ENCODE data around the gene NRL. TPM values are rescaled to one million over a fixed set of nuclear protein-coding genes. Genes with fewer than 3 reads are reported as not detected.

Gene NRL
- total and polyA plus RNA-seq, 9 of the 15 experiments (the other 6 are each of a cell fraction or from before 2014, with no cell fraction given) = 0.07 to 2.7 (median 1.4) TPM; not detected in 1

DNA sequence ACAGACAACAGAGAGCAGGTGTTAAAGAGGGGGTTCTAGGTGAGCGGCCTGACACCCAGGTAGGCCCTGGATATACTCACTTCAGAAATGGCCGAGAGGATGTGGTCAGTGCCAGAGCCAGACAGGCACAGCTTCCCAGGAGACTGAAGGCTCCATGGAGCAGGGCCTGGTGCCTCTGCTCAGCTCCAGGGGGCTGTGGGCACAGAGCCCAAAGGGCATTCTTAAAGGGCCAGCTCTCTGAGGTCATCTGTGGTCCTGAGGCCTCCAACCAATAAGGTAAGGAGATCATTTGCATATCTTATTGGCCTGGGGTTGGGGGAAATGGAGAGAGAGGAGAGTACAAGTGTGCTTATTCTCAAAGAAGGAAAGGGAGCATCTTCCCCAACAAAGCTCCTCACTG lies 30.3 kb downstream of the NRL start:
- Histone ChIP-seq H3K9me1 (ENCODE audit: control insufficient read depth, insufficient read depth, low read length) (no peaks in the 10 kb centered on the region), H3K27me3 (ENCODE audit: control insufficient read depth in 2 of 2, insufficient read depth in 2 of 2, low read length in 2 of 2) (no peaks in the 10 kb centered on the region), H3K9me3 (replicated peaks; ENCODE audit: control insufficient read depth, insufficient read depth, low read depth, low read length) (no peaks in the 10 kb centered on the region), H3K9ac (ENCODE audit: insufficient read depth in 1 of 2, low read depth in 2 of 2, low read length in 2 of 2) (no peak overlapping the region), H3K27ac (ENCODE audit: extremely low read depth, low read depth, low read length) (no peak overlapping the region), H3K4me2 (ENCODE audit: insufficient read depth, low read length) (no peak overlapping the region), H2AFZ (ENCODE audit: low read depth, low read length) (no peak overlapping the region), H3K4me1 (replicated peaks in 1 of 2; ENCODE audit: control insufficient read depth in 2 of 2, insufficient read depth in 2 of 2, low read length in 2 of 2) (peaks cover 18 to 28% of the 10 kb centered on the region in 2 experiments), H3K79me2 (ENCODE audit: control insufficient read depth, insufficient read depth, low read length) (no peaks in the 10 kb centered on the region), H4K20me1 (replicated peaks; ENCODE audit: control insufficient read depth, insufficient read depth, low read length) (no peaks in the 10 kb centered on the region), H3K4me3 (no peak overlapping the region), H3K36me3 (ENCODE audit: control insufficient read depth, insufficient read depth, low read length) (no peaks in the 10 kb centered on the region)
- BruUV-seq (replicated peaks) = no TSS peak
- in situ Hi-C loops (cut with MboI) (no loop called here), intact Hi-C loops (cut with micrococcal nuclease) (no loop called here)
- ChIA-PET CTCF (ENCODE audit: low intra/inter-chr PET ratio) (interaction anchor here (0.6 kb wide), 1 partner anchor 301 kb away, joined by 4 read pairs; no protein-coding TSS in a partner anchor), POLR2A (interaction anchor here (0.5 to 1.0 kb wide), 2 partner anchors 10 to 20 kb away, joined by 3 read pairs; no protein-coding TSS in a partner anchor)
- FAIRE-seq = no peak
- peak in 1 of 4 experiments; percentile 13 for DNase-seq (ENCODE audit: extremely low read depth in 1 of 4, low spot score in 3 of 4)
- 0 out of 2 replicates have a peak, but pooled peaks have one; percentile 7 for TF ChIP-seq NFIC (IDR thresholded peaks at IDR 0.05)
- TF ChIP-seq, protein P1, sequence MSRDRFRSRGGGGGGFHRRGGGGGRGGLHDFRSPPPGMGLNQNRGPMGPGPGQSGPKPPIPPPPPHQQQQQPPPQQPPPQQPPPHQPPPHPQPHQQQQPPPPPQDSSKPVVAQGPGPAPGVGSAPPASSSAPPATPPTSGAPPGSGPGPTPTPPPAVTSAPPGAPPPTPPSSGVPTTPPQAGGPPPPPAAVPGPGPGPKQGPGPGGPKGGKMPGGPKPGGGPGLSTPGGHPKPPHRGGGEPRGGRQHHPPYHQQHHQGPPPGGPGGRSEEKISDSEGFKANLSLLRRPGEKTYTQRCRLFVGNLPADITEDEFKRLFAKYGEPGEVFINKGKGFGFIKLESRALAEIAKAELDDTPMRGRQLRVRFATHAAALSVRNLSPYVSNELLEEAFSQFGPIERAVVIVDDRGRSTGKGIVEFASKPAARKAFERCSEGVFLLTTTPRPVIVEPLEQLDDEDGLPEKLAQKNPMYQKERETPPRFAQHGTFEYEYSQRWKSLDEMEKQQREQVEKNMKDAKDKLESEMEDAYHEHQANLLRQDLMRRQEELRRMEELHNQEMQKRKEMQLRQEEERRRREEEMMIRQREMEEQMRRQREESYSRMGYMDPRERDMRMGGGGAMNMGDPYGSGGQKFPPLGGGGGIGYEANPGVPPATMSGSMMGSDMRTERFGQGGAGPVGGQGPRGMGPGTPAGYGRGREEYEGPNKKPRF (IDR thresholded peaks at IDR 0.05; ENCODE audit: low read depth, low read length) = no peak
- WGBS (ENCODE audit: insufficient coverage, low coverage, missing lambda C conversion rate) = 91% methylated on average over 2 of the region's 2 CpGs
- ATAC-seq = no peak

DNA sequence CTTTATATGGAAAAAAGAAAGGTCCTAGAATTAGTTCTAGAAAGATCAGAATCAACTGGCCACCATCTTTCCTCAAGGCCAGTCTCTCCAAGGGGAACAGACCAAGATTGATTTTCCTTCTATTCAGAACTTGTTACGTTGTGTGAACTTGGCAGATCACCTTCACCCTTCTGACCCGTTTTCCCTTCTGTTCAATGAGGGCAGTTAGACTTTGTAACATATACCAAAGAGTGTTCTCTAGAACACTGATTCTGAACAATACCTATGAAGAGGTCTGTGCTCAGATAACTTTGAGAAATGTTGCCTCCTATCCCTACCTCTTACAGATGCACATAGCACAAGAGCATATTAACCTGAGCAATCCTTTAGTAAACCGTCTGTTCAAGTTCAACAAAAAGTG lies 31.3 kb downstream of the NRL start:
- in situ Hi-C loops (cut with MboI) = no loop called here
- TF ChIP-seq MTA2 (IDR thresholded peaks at IDR 0.05; ENCODE audit: low read depth) (no peak), ZNF79 (CRISPR knock-in tag; IDR thresholded peaks at IDR 0.05; ENCODE audit: low read depth) (no peak), TARDBP (IDR thresholded peaks at IDR 0.05) (no peak), PHF21A (IDR thresholded peaks at IDR 0.05; ENCODE audit: borderline replicate concordance, low read depth) (no peak), GATAD2A (IDR thresholded peaks at IDR 0.05) (no peak), SAFB2 (IDR thresholded peaks at IDR 0.05; ENCODE audit: borderline replicate concordance, low read depth, low read length, severe bottlenecking) (no peak), HNRNPL (IDR thresholded peaks at IDR 0.05; ENCODE audit: low read depth, low read length) (no peak)
- TF ChIP-seq, protein P2, sequence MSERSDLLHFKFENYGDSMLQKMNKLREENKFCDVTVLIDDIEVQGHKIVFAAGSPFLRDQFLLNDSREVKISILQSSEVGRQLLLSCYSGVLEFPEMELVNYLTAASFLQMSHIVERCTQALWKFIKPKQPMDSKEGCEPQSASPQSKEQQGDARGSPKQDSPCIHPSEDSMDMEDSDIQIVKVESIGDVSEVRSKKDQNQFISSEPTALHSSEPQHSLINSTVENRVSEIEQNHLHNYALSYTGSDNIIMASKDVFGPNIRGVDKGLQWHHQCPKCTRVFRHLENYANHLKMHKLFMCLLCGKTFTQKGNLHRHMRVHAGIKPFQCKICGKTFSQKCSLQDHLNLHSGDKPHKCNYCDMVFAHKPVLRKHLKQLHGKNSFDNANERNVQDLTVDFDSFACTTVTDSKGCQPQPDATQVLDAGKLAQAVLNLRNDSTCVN (CRISPR knock-in tag; IDR thresholded peaks at IDR 0.05) = no peak
- TF ChIP-seq, protein P3, sequence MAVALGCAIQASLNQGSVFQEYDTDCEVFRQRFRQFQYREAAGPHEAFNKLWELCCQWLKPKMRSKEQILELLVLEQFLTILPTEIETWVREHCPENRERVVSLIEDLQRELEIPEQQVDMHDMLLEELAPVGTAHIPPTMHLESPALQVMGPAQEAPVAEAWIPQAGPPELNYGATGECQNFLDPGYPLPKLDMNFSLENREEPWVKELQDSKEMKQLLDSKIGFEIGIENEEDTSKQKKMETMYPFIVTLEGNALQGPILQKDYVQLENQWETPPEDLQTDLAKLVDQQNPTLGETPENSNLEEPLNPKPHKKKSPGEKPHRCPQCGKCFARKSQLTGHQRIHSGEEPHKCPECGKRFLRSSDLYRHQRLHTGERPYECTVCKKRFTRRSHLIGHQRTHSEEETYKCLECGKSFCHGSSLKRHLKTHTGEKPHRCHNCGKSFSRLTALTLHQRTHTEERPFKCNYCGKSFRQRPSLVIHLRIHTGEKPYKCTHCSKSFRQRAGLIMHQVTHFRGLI (CRISPR knock-in tag; IDR thresholded peaks at IDR 0.05) = no peak

More for the DNA sequence above, 31.3 kb downstream of the NRL start:
- 27% methylated on average over 3 of the region's 3 CpGs for WGBS (ENCODE audit: insufficient coverage, low coverage, missing lambda C conversion rate)
- no peaks in the 10 kb centered on the region for H4K20me1 ChIP-seq (replicated peaks; ENCODE audit: control insufficient read depth, insufficient read depth, low read length)
- intact Hi-C loops (cut with micrococcal nuclease) = no loop called here
- H3K9ac ChIP-seq (ENCODE audit: insufficient read depth in 1 of 2, low read depth in 2 of 2, low read length in 2 of 2) = no peak overlapping the region
- H3K4me1 ChIP-seq (replicated peaks in 1 of 2; ENCODE audit: control insufficient read depth in 2 of 2, insufficient read depth in 2 of 2, low read length in 2 of 2) = peaks cover 18 to 28% of the 10 kb centered on the region in 2 experiments
- H3K27me3 ChIP-seq (ENCODE audit: control insufficient read depth in 2 of 2, insufficient read depth in 2 of 2, low read length in 2 of 2) = no peaks in the 10 kb centered on the region
- no peaks in the 10 kb centered on the region for H3K79me2 ChIP-seq (ENCODE audit: control insufficient read depth, insufficient read depth, low read length)
- POLR2A ChIA-PET = interaction anchor here (1.7 to 5.5 kb wide), 2 partner anchors 11 to 31 kb away, joined by 6 to 40 read pairs; partner anchors contain the start of genes DCAF11, NRL and PCK2
- no peak overlapping the region for H3K27ac ChIP-seq (ENCODE audit: extremely low read depth, low read depth, low read length)
- no peaks in the 10 kb centered on the region for H3K9me3 ChIP-seq (replicated peaks; ENCODE audit: control insufficient read depth, insufficient read depth, low read depth, low read length)
- CTCF ChIA-PET (ENCODE audit: low intra/inter-chr PET ratio) = no interaction called here
- ATAC-seq (no peak), DNase-seq (ENCODE audit: extremely low read depth in 1 of 4, low spot score in 3 of 4) (no peak), FAIRE-seq (no peak)
- no peaks in the 10 kb centered on the region for H3K9me1 ChIP-seq (ENCODE audit: control insufficient read depth, insufficient read depth, low read length)
- no peak overlapping the region for H2AFZ ChIP-seq (ENCODE audit: low read depth, low read length)
- H3K36me3 ChIP-seq (ENCODE audit: control insufficient read depth, insufficient read depth, low read length) = no peaks in the 10 kb centered on the region
- H3K4me2 ChIP-seq (ENCODE audit: insufficient read depth, low read length) = no peak overlapping the region
- no TSS peak for BruUV-seq (replicated peaks)
- no peak overlapping the region for H3K4me3 ChIP-seq
